Measurements from ENCODE around the gene WNT1.
A peak's percentile ranks its signal among the peaks of the same experiment; 100 is the strongest.

WNT1 gene

DNA sequence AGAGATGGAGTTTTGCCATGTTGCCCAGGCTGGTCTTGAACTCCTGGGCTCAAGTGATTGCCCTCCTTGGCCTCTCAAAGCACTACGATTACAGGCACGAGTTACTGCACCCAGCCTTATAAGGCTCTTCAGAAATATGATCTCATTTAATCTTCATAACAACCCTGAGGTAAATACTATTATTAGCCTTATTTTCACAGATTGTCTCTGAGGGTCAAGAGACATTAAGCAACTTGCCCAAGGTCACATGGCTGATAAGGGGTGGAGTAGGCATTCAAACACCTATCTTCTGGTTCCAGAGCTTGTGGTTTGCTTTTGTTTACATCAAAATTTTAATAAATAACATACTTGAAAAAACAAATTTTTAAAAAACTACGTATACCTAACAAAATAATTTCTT, 35.3 kb downstream of the WNT1 start:
- Histone ChIP-seq H4K20me1 (ENCODE audit: insufficient read depth, low read length, poor library complexity, severe bottlenecking) (no peaks in the 10 kb centered on the region), H3K27me3 (ENCODE audit: insufficient read depth, low read length, poor library complexity, severe bottlenecking) (no peaks in the 10 kb centered on the region), H3K9me2 (replicated peaks; ENCODE audit: low read depth, low read length) (no peaks in the 10 kb centered on the region), H3K4me3 (ENCODE audit: low read length, poor library complexity, severe bottlenecking) (no peak overlapping the region), H3F3A (ENCODE audit: low read depth) (no peaks in the 10 kb centered on the region), H3K4me1 (ENCODE audit: insufficient read depth, low read length, poor library complexity, severe bottlenecking) (peaks cover 7% of the 10 kb centered on the region), H3K36me3 (ENCODE audit: insufficient read depth, low read length) (no peaks in the 10 kb centered on the region), H3K4me2 (ENCODE audit: low read depth, low read length, poor library complexity, severe bottlenecking) (no peak overlapping the region), H3K79me2 (ENCODE audit: insufficient read depth, low read length) (0 out of 2 replicates have a peak, but pooled peaks cover 11% of the 10 kb centered on the region), H2AFZ (ENCODE audit: low read length) (no peak overlapping the region), H3K9ac (ENCODE audit: low read depth, low read length, poor library complexity, severe bottlenecking) (no peak overlapping the region), H3K9me3 (ENCODE audit: insufficient read depth, low read depth, low read length) (no peaks in the 10 kb centered on the region)
- TF ChIP-seq EZH2phosphoT487 (IDR thresholded peaks at IDR 0.05; ENCODE audit: borderline replicate concordance), result no peak
- TF ChIP-seq, protein P1, sequence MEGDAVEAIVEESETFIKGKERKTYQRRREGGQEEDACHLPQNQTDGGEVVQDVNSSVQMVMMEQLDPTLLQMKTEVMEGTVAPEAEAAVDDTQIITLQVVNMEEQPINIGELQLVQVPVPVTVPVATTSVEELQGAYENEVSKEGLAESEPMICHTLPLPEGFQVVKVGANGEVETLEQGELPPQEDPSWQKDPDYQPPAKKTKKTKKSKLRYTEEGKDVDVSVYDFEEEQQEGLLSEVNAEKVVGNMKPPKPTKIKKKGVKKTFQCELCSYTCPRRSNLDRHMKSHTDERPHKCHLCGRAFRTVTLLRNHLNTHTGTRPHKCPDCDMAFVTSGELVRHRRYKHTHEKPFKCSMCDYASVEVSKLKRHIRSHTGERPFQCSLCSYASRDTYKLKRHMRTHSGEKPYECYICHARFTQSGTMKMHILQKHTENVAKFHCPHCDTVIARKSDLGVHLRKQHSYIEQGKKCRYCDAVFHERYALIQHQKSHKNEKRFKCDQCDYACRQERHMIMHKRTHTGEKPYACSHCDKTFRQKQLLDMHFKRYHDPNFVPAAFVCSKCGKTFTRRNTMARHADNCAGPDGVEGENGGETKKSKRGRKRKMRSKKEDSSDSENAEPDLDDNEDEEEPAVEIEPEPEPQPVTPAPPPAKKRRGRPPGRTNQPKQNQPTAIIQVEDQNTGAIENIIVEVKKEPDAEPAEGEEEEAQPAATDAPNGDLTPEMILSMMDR (conservative IDR thresholded peaks at IDR 0.05; ENCODE audit: low read length), result no peak

DNA sequence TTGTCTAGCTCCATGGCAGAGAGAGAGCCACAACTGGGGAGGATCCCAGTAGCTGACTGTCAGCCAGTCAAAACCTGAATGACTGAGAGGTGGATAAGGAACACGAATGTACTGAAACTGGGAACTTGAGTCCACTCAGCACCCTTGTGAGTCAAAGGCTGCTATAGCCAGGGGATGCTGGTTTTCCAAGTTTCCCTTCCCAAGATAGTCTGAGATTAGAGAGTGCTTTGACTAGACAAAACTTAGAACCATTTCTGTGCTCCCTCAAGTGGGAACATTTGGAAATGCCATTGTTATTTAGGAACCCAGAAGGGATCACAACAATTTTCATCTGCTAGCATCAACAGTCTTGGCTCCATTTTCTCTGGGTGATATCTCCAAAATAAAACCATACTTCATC, 36.4 kb downstream of the WNT1 start:
- H3F3A ChIP-seq (ENCODE audit: low read depth), result peaks cover 6% of the 10 kb centered on the region
- no peaks in the 10 kb centered on the region for H3K36me3 ChIP-seq (ENCODE audit: insufficient read depth, low read length)

DNA sequence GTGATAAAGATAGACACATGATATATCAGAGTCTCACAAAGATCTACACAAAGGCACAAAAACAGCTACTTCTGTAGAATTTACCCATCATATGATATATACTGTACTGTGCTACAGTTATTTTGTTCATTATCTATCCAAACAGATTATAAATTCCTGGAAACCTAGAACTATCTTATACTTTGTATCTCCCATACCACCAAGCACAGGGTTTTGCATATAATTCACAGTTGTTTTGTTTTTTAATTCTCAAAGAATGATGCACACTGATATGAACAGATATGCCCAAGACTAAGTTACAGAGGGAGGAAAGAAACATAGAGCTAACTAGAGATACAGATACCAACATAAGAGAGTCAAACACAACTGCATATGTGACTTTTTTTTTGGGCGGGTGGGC, 37.1 kb downstream of the WNT1 start:
- H3K9ac ChIP-seq (ENCODE audit: low read depth, low read length, poor library complexity, severe bottlenecking), result no peak overlapping the region
- H3K9me3 ChIP-seq (ENCODE audit: insufficient read depth, low read depth, low read length), result no peaks in the 10 kb centered on the region
- TF ChIP-seq, protein P1 (conservative IDR thresholded peaks at IDR 0.05; ENCODE audit: low read length), result no peak
- no peak for TF ChIP-seq EZH2phosphoT487 (IDR thresholded peaks at IDR 0.05; ENCODE audit: borderline replicate concordance)
- no peaks in the 10 kb centered on the region for H4K20me1 ChIP-seq (ENCODE audit: insufficient read depth, low read length, poor library complexity, severe bottlenecking)
- H3K27me3 ChIP-seq (ENCODE audit: insufficient read depth, low read length, poor library complexity, severe bottlenecking), result no peaks in the 10 kb centered on the region
- no peak overlapping the region for H2AFZ ChIP-seq (ENCODE audit: low read length)
- H3K4me3 ChIP-seq (ENCODE audit: low read length, poor library complexity, severe bottlenecking), result no peak overlapping the region
- no peaks in the 10 kb centered on the region for H3K36me3 ChIP-seq (ENCODE audit: insufficient read depth, low read length)
- H3K79me2 ChIP-seq (ENCODE audit: insufficient read depth, low read length), result 0 out of 2 replicates have a peak, but pooled peaks cover 11% of the 10 kb centered on the region
- H3K4me1 ChIP-seq (ENCODE audit: insufficient read depth, low read length, poor library complexity, severe bottlenecking), result peaks cover 20% of the 10 kb centered on the region
- H3K9me2 ChIP-seq (replicated peaks; ENCODE audit: low read depth, low read length), result no peaks in the 10 kb centered on the region
- H3K4me2 ChIP-seq (ENCODE audit: low read depth, low read length, poor library complexity, severe bottlenecking), result no peak overlapping the region
- peaks cover 10% of the 10 kb centered on the region for H3F3A ChIP-seq (ENCODE audit: low read depth)

More for the DNA sequence above, 36.4 kb downstream of the WNT1 start:
- Histone ChIP-seq H3K4me1 (ENCODE audit: insufficient read depth, low read length, poor library complexity, severe bottlenecking) (peaks cover 15% of the 10 kb centered on the region), H3K4me2 (ENCODE audit: low read depth, low read length, poor library complexity, severe bottlenecking) (no peak overlapping the region), H2AFZ (ENCODE audit: low read length) (no peak overlapping the region), H3K79me2 (ENCODE audit: insufficient read depth, low read length) (0 out of 2 replicates have a peak, but pooled peaks cover 11% of the 10 kb centered on the region), H4K20me1 (ENCODE audit: insufficient read depth, low read length, poor library complexity, severe bottlenecking) (no peaks in the 10 kb centered on the region), H3K9me2 (replicated peaks; ENCODE audit: low read depth, low read length) (no peaks in the 10 kb centered on the region), H3K9ac (ENCODE audit: low read depth, low read length, poor library complexity, severe bottlenecking) (no peak overlapping the region), H3K4me3 (ENCODE audit: low read length, poor library complexity, severe bottlenecking) (no peak overlapping the region), H3K27me3 (ENCODE audit: insufficient read depth, low read length, poor library complexity, severe bottlenecking) (no peaks in the 10 kb centered on the region), H3K9me3 (ENCODE audit: insufficient read depth, low read depth, low read length) (no peaks in the 10 kb centered on the region)
- TF ChIP-seq, protein P1 (conservative IDR thresholded peaks at IDR 0.05; ENCODE audit: low read length), result 0 out of 2 replicates have a peak, but pooled peaks have one; percentile 9
- TF ChIP-seq EZH2phosphoT487 (IDR thresholded peaks at IDR 0.05; ENCODE audit: borderline replicate concordance), result no peak

Data from Loucy (cell line).